Raji (cell line): Measurements from ENCODE around the gene SCT.

ENCODE experiments used
- POLR2A ChIP-seq: IDR thresholded peaks from 2 replicates; pipeline ENCODE4 v1.6.1; 2011; ENCODE audit warnings: low read depth, low read length, control low read depth; ENCODE audit not compliant: insufficient read depth

The SCT gene

DNA sequence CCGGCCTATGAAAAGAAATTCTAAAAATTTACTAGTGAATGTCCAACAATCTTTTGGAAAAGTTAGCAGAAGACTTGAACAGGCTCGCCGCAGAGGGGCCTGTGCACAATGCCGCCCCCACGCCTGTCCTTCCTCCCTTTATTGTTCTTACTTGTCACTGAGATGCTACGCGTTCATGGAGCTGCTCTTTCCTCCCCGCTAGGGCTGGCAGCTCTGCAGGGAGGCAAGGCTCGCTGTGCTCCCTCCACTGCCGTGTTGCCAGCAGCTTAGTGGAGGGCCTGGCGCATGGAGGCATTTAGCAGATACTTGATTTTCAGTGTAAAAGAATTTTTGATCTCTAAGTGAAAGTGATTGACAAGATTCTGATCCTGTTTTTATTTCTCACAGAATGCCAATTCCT, 36.0 kb downstream of the SCT start:
- no peak for TF ChIP-seq POLR2A

DNA sequence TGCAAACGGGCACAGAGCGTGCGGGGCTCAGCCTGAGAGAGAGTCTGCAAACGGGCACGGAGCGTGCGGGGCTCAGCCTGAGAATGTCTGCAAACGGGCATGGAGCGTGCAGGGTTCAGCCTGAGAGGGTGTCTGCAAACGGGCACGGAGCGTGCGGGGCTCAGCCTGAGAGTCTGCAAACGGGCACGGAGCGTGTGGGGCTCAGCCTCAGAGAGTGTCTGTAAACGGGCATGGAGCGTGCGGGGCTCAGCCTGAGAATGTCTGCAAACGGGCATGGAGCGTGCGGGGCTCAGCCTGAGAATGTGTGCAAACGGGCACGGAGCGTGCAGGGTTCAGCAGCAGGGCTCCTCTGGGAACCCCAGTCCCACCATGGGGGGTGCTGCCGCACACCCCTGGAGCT, 37.2 kb downstream of the SCT start:
- no peak for TF ChIP-seq POLR2A

DNA sequence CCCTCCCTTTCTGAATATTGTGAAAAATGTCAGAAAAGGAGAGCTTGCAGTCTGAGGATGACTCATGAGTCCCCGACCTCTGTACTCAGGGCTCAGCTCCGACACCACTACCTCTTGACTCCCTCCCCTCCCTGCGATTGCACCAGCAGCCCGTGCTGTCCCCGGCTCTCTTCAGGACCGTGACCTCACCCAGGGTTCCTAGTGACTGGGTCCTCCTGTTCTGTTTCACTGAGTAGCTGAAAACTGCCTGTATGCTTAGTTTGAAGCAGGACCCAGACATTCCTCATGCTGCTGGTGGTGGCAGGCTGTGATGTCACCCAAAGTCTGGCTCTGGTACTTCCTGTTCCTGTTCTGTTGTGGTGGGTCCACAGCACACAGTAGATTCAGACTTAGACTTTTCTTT, 39.0 kb downstream of the SCT start:
- TF ChIP-seq POLR2A = no peak

DNA sequence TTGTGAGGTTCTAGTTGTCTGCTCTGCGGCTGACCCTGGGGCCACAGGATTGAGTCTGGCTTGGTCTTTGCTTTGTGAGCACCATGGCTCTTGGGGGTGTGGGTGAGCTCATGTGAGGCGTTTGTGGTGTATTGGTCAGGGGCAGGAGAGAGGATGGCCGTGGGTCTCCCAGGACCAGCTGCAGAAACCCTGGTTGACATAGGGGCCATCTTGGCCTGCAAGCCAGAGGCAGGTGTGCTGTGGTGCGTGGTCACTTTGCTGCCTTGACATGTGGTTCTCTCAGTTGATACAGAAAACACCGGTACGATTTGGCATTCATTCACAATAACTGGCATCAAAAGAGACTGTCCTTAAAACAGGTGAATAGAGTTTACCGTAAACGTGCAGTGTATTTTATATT, 39.4 kb downstream of the SCT start:
- TF ChIP-seq POLR2A = no peak

DNA sequence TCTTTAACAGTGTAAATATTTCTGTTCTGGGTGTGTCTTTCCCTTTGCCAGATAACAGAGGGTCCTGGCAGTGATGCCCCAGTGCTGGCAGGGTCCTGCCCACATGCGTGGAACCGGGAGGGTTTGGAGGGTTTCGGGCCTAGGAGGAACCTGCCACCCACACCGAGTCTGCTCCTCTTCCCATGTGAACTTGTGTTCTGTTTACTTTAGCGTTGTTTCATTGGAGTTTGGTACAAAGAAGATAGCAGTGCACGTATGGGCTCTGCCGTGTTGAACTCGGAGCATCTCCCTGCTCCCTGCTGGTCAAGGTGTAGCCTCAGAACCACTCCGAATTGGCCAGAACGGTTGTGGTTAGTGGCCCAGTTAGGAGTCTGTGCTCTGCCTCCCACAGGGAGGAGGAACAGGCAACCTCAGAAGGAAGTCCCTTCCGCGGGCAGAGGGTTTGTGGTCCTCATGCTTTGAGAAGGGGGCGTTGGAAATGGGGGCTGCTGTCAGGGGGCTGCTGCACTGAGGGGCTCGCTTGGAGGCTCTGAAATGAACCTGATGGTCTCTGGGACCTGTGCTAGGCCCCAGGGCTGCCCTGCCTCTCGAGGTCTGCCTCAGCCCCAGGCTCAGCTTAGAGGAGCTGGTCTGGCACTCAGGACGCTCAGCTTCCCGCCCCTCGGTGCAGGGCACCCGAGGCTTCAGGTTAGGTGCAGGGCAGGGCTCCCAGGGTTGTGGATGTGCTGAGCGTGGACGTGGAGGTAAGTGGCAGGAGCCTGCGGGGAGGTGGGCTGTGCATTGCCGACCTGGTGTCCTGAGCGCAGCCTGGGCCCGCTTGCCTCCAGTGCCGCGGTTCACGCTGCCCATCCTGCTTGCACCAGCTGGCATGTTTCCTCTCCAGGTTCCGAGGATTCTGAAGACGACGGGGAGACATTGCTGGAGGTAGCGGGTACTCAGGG, 40.3 kb downstream of the SCT start:
- TF ChIP-seq POLR2A = no peak

DNA sequence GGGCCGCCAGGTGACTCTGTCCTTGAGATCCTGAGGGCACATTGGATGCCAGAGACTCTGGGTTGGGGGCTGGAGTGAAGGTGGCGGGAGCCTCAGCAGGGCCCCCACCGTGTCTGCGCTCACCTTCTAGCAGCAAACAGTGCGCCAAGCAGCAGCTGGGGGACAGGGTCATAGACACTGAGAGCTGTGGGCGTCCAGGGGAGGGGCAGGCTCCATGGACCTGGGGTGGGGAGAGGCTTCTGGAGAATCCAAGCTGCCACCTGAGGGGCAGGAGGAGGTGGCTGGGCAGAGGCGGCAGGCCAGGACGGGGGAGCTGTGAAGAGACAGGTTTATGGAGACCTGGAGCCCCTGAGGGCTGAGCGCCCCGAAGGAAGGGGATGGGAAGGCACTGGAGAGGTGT, 42.7 kb downstream of the SCT start:
- TF ChIP-seq POLR2A = no peak

DNA sequence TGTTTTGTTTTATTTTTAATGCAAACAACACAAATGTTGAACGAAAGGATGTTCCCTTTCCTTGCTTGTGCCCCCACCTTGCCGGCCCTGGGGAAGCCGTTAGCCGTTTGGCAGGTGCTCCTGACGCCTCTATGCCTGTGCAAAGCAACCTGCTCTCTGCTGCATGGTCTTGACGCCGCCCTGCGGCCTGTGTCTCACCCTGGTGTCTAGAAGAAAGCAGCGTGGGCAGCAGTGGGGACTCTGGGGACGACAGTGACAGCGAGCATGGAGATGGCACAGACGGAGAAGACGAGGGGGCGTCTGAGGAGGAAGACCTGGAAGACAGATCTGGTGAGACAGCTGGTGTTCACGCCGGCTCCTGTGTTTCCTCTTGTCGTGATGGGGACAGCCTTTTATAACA, 45.2 kb downstream of the SCT start:
- no peak for TF ChIP-seq POLR2A

DNA sequence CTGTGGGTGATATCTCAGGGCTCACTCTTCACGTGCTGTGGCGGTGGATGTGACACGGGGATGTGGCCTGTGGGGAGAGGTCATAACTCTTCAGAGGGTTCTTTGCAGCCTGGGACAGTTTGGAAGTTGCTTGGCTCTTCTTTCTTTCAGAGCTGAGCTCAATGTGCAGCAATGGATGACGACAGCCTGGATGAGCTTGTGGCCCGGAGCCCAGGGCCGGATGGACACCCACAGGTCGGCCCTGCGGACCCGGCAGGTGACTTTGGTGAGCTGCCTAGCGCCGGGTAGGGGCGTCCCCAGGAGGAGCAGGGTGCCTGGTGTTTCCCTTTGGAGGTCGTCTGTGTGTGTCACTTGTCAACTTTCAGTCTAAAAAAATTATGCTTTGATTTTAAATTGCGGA, 45.6 kb downstream of the SCT start:
- TF ChIP-seq POLR2A = no peak

DNA sequence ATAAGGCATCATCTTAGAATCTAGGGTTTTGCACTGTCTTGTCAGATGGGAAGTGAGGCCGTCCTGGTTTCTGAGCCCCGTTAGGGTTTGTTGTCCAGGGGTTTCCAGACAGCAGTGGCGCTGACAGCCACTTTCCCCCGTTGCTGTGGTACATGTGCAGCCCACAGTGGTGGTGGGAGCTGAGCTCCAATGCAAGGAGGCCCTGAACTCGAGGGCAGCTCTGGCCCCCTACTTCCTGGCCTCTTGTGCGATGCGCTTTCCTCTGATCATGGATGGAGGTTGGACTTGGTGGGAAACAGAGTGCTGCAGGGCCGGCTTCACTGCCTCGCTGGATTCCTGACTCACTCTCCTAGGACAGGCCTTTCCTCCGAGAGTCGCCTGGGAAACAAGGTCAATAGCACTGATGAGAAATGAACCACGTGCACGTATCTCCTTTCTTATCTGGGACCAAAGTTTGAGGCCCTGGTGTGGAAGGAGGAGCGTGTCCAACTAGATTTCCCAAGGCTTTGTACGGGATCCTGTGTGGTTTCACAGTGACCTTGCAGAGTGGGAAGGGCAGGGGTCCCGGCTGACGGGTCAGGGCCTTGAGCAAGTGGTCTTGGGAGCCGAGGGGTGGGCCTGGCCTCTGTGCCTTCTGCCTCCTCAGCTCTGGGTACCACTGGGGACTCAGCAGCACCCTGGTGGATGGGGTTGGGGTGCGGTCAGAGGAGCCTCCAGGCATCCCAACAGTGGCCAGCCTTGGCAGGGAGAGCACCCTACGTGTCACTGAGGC, 47.0 kb downstream of the SCT start:
- TF ChIP-seq POLR2A = no peak

DNA sequence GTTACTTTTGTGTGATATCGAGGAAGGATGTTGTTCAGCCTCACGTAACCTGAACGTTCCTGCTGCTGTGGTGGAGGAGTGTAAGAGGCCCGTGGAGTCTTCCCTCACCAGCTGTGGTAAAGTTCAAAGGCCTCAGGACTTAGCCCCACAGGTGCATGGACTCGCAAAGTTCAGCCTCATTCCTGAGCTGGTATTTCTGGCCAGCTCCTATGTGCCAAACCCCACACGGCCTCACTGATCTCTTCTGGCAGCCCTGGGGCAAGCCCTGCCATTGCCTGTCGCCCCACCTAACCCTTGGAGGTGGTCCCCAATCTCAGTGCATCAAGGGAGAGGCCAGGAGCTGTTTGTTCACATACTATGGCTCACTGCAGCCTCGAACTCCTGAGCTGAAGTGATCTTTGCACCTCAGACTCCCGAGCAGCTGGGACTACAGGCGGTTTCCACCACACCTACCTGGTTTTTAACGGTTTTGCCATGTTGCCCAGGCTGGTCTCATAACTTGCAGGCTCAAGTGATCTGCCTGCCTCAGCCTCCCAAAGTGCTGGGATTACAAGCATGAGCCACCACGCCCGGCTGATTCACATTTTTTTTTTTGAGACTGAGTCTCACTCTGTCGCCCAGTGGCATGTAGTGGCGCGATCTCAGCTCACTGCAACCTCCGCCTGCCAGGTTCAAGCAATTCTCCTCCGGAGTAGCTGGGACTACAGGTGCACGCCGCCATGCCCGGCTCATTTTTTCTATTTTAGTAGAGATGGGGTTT, 48.5 kb downstream of the SCT start:
- TF ChIP-seq POLR2A = no peak

DNA sequence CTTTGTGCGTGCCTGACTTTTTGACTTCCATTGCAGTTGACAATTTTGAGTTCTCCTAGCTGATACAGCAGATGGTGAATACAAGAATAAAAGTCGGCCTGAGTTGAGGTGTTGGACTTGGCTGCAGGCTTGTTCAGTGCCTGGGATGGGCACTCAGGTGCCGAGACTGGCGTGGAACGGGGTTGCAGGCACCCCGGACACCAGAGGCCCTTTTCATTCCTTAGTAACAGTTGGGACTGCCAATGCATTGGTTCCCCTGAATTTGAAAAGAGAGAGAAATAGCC, 49.4 kb downstream of the SCT start:
- no peak for TF ChIP-seq POLR2A

DNA sequence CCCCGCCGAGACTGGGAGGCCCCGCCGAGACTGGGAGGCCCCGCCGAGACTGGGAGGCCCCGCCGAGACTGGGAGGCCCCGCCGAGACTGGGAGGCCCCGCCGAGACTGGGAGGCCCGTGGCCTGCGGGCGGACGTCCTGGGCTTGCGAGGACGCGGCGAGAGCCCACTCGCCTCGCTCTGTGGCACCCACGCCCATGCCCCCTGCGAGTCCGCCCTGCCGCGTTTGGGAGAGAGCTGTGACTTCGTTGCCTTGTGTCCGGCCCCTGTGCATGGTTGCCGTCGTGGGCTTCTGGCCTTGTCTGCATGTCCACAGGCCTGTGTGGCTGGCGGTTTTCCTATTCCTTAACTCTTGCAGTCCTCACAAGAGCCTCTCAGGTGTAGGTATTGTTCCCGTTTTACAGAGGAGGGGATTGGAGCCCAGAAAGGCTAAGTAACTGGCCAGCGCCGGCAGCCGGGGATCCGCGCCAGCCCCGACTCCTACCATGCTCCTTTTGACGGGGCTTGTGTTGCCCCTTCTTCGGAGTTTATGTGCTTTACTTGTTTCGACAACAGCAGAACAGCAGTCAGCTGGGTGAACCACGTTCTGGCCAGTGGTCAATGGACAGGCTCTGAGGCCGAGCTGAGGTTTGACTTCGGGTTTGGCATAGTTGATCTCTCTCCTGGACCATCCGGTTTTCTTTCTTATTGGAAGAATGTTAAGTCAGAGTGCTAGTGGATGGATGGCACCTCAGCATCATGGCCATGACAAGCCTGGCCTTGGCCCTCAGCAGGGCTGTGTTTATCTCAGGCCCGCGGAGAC, 50.0 kb downstream of the SCT start:
- TF ChIP-seq POLR2A = no peak
